B cell (primary cell): ENCODE results near the gene PLA2G4E. TPM values are rescaled to one million over a fixed set of nuclear protein-coding genes. Genes with fewer than 3 reads are reported as not detected.

Experiments
- ATAC-seq: fragments of 200-7000 bp; cut with Tn5 transposase; one replicate; pipeline ENCODE4 v1.10.0; 2021; ENCODE audit warnings: low read depth, mild to moderate bottlenecking, moderate number of reproducible peaks, moderate library complexity
- CTCF ChIA-PET: fragments of 350-600 bp; sonication (Branson Sonifier 250); formaldehyde crosslinking; loops from one replicate; lab custom pipeline; 2021; ENCODE audit warnings: antibody characterized with exemption, inconsistent platforms; lab: Charles Lee
- POLR2A ChIA-PET: fragments of 350-600 bp; sonication (Branson Sonifier 250); formaldehyde crosslinking; loops from one replicate; lab custom pipeline; 2021; ENCODE audit warnings: antibody characterized with exemption; lab: Charles Lee
- DNase-seq: peaks from one replicate; pipeline ENCODE4 v3.0.0; 2013
- H2AFZ ChIP-seq: 2 replicates; pipeline ENCODE4 v1.6.1; 2012; ENCODE audit warnings: mild to moderate bottlenecking, low read depth, low read length; ENCODE audit not compliant: insufficient read depth, poor library complexity, severe bottlenecking
- H3K27ac ChIP-seq, 2 donors: 1 replicate in 1 of 2; 2 replicates in 1 of 2; pipeline ENCODE4 v1.5.1; 2012 to 2013; ENCODE audit warnings: low read length in 2 of 2, mild to moderate bottlenecking in 2 of 2, moderate library complexity in 1 of 2
- H3K27me3 ChIP-seq, 4 experiments: fragments of 200-600 bp in 1 of 4; sonication (generic) in 1 of 4; replicated peaks in 1 of 4; 1 replicate in 2 of 4; 2 replicates in 2 of 4; pipeline versions ENCODE4 v1.6.1 to v1.7.0; 2013 to 2016; ENCODE audit warnings: low read length in 3 of 4, mild to moderate bottlenecking in 2 of 4, mixed read lengths in 1 of 4, moderate library complexity in 1 of 4; ENCODE audit not compliant: insufficient read depth in 4 of 4, control insufficient read depth in 3 of 4; ENCODE audit errors: control extremely low read depth in 1 of 4
- H3K36me3 ChIP-seq, 2 experiments: replicated peaks in 1 of 2; 1 replicate in 1 of 2; 2 replicates in 1 of 2; pipeline versions ENCODE4 v1.6.1 to v1.7.1; 2013; ENCODE audit warnings: low read length in 1 of 2; ENCODE audit not compliant: insufficient read depth in 2 of 2, control insufficient read depth in 1 of 2; ENCODE audit errors: control extremely low read depth in 1 of 2, extremely low read depth in 1 of 2
- H3K4me1 ChIP-seq, 2 donors: fragments of 200-600 bp in 1 of 2; sonication (generic) in 1 of 2; 1 replicate in 1 of 2; 2 replicates in 1 of 2; pipeline versions ENCODE4 v1.5.1 to v1.6.1; 2013 to 2017; ENCODE audit warnings: low read length in 2 of 2; ENCODE audit not compliant: control insufficient read depth in 2 of 2, insufficient read depth in 2 of 2
- H3K4me2 ChIP-seq: replicated peaks from 2 replicates; pipeline ENCODE3; 2012; ENCODE audit warnings: mild to moderate bottlenecking, low read depth, low read length; ENCODE audit not compliant: poor library complexity, severe bottlenecking
- H3K4me3 ChIP-seq, 5 experiments: fragments of 200-600 bp in 1 of 5; sonication (generic) in 1 of 5; 1 replicate in 3 of 5; 2 replicates in 2 of 5; pipeline versions ENCODE4 v1.5.1 to v1.7.0; 2011 to 2016; ENCODE audit warnings: low read length in 4 of 5, mild to moderate bottlenecking in 4 of 5, low read depth in 2 of 5, control low read depth in 1 of 5, moderate library complexity in 1 of 5; ENCODE audit not compliant: insufficient read depth in 1 of 5; ENCODE audit errors: control extremely low read depth in 1 of 5, extremely low read depth in 1 of 5
- H3K79me2 ChIP-seq: fragments of 200-600 bp; sonication (generic); one replicate; pipeline ENCODE4 v1.6.0; 2016; ENCODE audit warnings: low read length; ENCODE audit not compliant: control insufficient read depth, insufficient read depth
- H3K9ac ChIP-seq: fragments of 200-600 bp; sonication (generic); 2 replicates; pipeline ENCODE4 v1.6.1; 2017; ENCODE audit warnings: mild to moderate bottlenecking, low read length, moderate library complexity
- H3K9me3 ChIP-seq, 3 donors: one replicate each; pipeline versions ENCODE4 v1.6.1 to v1.7.1; 2013; ENCODE audit warnings: low read length in 2 of 3; ENCODE audit not compliant: control insufficient read depth in 2 of 3, insufficient read depth in 1 of 3; ENCODE audit errors: control extremely low read depth in 1 of 3
- H4K20me1 ChIP-seq: 2 replicates; pipeline ENCODE4 v1.6.0; 2012; ENCODE audit warnings: mild to moderate bottlenecking, low read length; ENCODE audit not compliant: insufficient read depth, control insufficient read depth, poor library complexity, severe bottlenecking
- H3K27ac Mint-ChIP-seq: one replicate; pipeline ENCODE4 v1.8.0; 2021; ENCODE audit warnings: mixed read lengths
- H3K27me3 Mint-ChIP-seq: one replicate; pipeline ENCODE4 v1.8.0; 2021; ENCODE audit warnings: mixed read lengths
- H3K4me1 Mint-ChIP-seq: one replicate; pipeline ENCODE4 v1.8.0; 2021; ENCODE audit warnings: mixed read lengths
- H3K4me3 Mint-ChIP-seq: one replicate; pipeline ENCODE4 v1.8.0; 2021; ENCODE audit warnings: mixed read lengths
- H3K9me3 Mint-ChIP-seq: one replicate; pipeline ENCODE4 v1.8.0; 2022; ENCODE audit warnings: mixed read lengths; ENCODE audit not compliant: insufficient read depth
- EZH2 ChIP-seq: IDR thresholded peaks from 2 replicates; pipeline ENCODE4 v1.6.1; 2012; ENCODE audit warnings: borderline replicate concordance, low read depth, mild to moderate bottlenecking, moderate library complexity, low read length; ENCODE audit not compliant: insufficient read depth, poor library complexity, severe bottlenecking
- WGBS: methylation state at CpG from one replicate; pipeline ENCODE4 v1.1.5; 2013; ENCODE audit warnings: missing lambda C conversion rate; ENCODE audit not compliant: insufficient coverage; 5-methylcytosine and 5-hydroxymethylcytosine counted together
- intact Hi-C: fragments of 100-400 bp; cut with micrococcal nuclease; formaldehyde crosslinking; loops from one replicate; pipeline ENCODE4 v1.10.0; 2022
- polyA plus RNA-seq: library from polyadenylated mRNA; depleted of rRNA; stranded (reverse); fragments of >200 nt; gene quantifications from 2 replicates; pipeline ENCODE4 v1.2.3, GENCODE V29; 2012
- total RNA-seq, 2 donors: library from RNA; stranded (reverse); fragments of 120-200 nt in 1 of 2; gene quantifications; 1 replicate in 1 of 2; 2 replicates in 1 of 2; pipeline versions ENCODE4 v1.2.3 to v1.2.4, GENCODE V29; 2013 to 2022
- TF ChIP-seq, protein P1 (sequence below): fragments of 200-600 bp; IDR thresholded peaks from one replicate; pipeline ENCODE4 v1.8.0; 2022; ENCODE audit warnings: antibody characterized with exemption, mild to moderate bottlenecking

PLA2G4E gene
- total and polyA plus RNA-seq, 2 donors (not counting 1 experiment from before 2014, with no cell fraction given): not detected

GRCh38 chr15:42014406-42014805 is 6.4 kb downstream of the PLA2G4E start:
- CTCF ChIA-PET: no interaction called here
- Mint-ChIP-seq H3K4me3 (no peak overlapping the region), H3K27me3 (peaks cover 7% of the 10 kb centered on the region), H3K9me3 (no peaks in the 10 kb centered on the region), H3K4me1 (peaks cover 4% of the 10 kb centered on the region), H3K27ac (no peak overlapping the region)
- POLR2A ChIA-PET: no interaction called here
- no peak overlapping the region for H2AFZ ChIP-seq
- no peak overlapping the region for H3K9ac ChIP-seq
- no peaks in the 10 kb centered on the region for H4K20me1 ChIP-seq
- no peak overlapping the region for H3K4me3 ChIP-seq
- peaks cover 0 to 6% of the 10 kb centered on the region in 2 donors for H3K4me1 ChIP-seq
- ATAC-seq (no peak), DNase-seq (no peak)
- no peaks in the 10 kb centered on the region for H3K36me3 ChIP-seq
- H3K27ac ChIP-seq: no peak overlapping the region
- TF ChIP-seq EZH2: no peak
- TF ChIP-seq, protein P1, sequence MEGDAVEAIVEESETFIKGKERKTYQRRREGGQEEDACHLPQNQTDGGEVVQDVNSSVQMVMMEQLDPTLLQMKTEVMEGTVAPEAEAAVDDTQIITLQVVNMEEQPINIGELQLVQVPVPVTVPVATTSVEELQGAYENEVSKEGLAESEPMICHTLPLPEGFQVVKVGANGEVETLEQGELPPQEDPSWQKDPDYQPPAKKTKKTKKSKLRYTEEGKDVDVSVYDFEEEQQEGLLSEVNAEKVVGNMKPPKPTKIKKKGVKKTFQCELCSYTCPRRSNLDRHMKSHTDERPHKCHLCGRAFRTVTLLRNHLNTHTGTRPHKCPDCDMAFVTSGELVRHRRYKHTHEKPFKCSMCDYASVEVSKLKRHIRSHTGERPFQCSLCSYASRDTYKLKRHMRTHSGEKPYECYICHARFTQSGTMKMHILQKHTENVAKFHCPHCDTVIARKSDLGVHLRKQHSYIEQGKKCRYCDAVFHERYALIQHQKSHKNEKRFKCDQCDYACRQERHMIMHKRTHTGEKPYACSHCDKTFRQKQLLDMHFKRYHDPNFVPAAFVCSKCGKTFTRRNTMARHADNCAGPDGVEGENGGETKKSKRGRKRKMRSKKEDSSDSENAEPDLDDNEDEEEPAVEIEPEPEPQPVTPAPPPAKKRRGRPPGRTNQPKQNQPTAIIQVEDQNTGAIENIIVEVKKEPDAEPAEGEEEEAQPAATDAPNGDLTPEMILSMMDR: no peak
- no peaks in the 10 kb centered on the region for H3K79me2 ChIP-seq
- intact Hi-C loops: no loop called here
- WGBS: 100% methylated on average over 4 of the region's 4 CpGs
- no peaks in the 10 kb centered on the region for H3K27me3 ChIP-seq
- no peaks in the 10 kb centered on the region for H3K9me3 ChIP-seq
- no peak overlapping the region for H3K4me2 ChIP-seq

DNA sequence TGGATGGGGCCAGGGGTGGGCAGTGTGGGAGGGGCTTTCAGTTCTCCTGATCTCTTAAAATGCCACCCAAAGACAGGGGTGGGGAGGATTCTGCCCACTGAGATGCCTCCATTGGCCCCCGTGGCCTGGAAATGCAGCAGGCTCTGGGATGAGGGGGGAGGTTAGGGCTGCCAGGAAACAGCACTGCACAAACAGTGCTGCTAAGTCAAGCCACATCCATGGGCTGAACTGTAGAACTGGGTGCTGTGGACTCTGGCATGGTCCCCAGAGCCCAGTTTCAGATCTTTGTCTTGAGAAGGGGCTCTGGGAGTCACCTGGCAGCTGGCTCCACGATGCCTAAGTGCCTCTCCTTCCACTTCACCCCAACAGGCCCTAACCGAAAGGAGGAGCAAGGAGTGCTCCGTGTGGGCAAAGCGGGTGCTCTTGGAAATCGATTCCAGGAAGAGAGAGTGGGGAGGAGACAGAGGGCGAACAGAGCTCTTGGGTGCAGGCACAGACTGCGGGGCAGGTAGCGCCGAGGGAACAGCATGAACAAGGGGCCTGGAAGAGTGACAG is 7.8 kb downstream of the PLA2G4E start:
- H3K9me3 Mint-ChIP-seq: no peaks in the 10 kb centered on the region

More for the DNA sequence above, 7.8 kb downstream of the PLA2G4E start:
- no peak overlapping the region for H3K4me2 ChIP-seq
- Mint-ChIP-seq H3K4me1 (peaks cover 4% of the 10 kb centered on the region), H3K27ac (no peak overlapping the region), H3K4me3 (no peak overlapping the region), H3K27me3 (peaks cover 7% of the 10 kb centered on the region)
- no peak overlapping the region for H3K27ac ChIP-seq
- H3K9ac ChIP-seq: no peak overlapping the region
- ChIA-PET POLR2A (no interaction called here), CTCF (no interaction called here)
- no peaks in the 10 kb centered on the region for H3K9me3 ChIP-seq
- no peaks in the 10 kb centered on the region for H3K36me3 ChIP-seq
- H2AFZ ChIP-seq: no peak overlapping the region
- DNase-seq: no peak
- intact Hi-C loops: no loop called here
- 93% methylated on average over 6 of the region's 10 CpGs for WGBS
- no peak overlapping the region for H3K4me3 ChIP-seq
- no peaks in the 10 kb centered on the region for H3K79me2 ChIP-seq
- H3K4me1 ChIP-seq: peaks cover 0 to 6% of the 10 kb centered on the region in 2 donors
- ATAC-seq: no peak
- TF ChIP-seq, protein P1: no peak
- no peak for TF ChIP-seq EZH2
- no peaks in the 10 kb centered on the region for H4K20me1 ChIP-seq
- no peaks in the 10 kb centered on the region for H3K27me3 ChIP-seq
